ENCODE measurements around the gene ACSBG1.
A peak's percentile ranks its signal among the peaks of the same experiment; 100 is the strongest.

Gene ACSBG1

DNA sequence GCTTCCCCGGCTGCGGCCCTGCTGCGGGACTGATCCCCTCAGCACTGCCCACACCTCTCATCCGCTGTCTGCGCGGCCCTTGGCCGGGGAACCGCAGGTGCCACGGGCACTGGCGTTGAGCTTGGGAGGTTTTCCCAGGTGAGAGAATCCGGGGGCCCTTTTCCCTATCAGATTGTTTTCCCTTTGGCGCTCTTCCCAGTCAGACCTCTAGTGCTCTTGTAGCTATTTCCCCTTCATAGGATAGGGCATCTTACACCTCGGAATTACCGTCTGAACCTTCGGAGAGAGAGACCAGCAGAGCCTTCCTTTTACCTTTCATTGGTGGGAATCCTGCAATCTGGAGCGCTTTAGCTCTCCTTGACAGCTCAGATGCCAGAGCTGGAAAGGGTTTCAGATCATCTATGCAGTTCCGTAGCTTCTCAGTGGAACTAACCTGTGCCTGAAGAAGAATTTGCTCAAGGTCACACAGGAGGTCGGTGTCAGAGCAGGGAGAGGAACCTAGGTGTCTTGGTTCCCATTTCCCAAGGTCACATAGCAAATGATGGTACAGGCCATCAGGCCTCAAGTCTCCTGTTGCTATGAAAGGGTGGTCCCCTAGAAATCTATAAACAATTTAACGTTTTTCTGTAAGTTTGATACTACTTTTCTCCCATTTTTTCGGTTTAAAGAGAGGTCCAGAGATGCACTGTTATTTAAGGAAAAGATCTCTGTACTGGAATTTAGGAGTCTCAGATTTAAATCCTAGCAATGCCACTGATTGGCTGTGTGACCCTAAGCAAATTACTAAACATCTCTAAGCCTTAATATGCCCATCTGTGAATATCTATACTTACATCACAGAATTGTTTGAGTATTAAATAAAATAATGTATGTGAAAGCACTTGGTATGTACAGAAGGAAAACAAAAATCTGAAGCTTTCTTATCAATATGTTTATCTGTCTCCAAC is 84.3 kb downstream of the ACSBG1 start:
- TF ChIP-seq, protein P1, sequence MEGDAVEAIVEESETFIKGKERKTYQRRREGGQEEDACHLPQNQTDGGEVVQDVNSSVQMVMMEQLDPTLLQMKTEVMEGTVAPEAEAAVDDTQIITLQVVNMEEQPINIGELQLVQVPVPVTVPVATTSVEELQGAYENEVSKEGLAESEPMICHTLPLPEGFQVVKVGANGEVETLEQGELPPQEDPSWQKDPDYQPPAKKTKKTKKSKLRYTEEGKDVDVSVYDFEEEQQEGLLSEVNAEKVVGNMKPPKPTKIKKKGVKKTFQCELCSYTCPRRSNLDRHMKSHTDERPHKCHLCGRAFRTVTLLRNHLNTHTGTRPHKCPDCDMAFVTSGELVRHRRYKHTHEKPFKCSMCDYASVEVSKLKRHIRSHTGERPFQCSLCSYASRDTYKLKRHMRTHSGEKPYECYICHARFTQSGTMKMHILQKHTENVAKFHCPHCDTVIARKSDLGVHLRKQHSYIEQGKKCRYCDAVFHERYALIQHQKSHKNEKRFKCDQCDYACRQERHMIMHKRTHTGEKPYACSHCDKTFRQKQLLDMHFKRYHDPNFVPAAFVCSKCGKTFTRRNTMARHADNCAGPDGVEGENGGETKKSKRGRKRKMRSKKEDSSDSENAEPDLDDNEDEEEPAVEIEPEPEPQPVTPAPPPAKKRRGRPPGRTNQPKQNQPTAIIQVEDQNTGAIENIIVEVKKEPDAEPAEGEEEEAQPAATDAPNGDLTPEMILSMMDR (IDR thresholded peaks at IDR 0.05; ENCODE audit: insufficient read depth, low read length, poor library complexity, severe bottlenecking): no peak
- no peak for TF ChIP-seq EZH2phosphoT487 (conservative IDR thresholded peaks at IDR 0.05; ENCODE audit: low read length)
- Histone ChIP-seq H3K27ac (ENCODE audit: low read depth, low read length) (no peak overlapping the region), H3K36me3 (ENCODE audit: low read length) (no peaks in the 10 kb centered on the region), H3K4me3 (ENCODE audit: insufficient read depth, low read length, poor library complexity, severe bottlenecking) (peak overlapping the region; percentile 98), H3F3A (ENCODE audit: insufficient read depth) (0 out of 2 replicates have a peak, but pooled peaks cover 6% of the 10 kb centered on the region), H3K9me2 (replicated peaks; ENCODE audit: insufficient read depth, low read length) (no peaks in the 10 kb centered on the region), H3K79me2 (ENCODE audit: insufficient read depth, low read length) (peaks cover 26% of the 10 kb centered on the region; the same call in 1 of the 2 replicates), H3K4me2 (ENCODE audit: low read depth, low read length, poor library complexity, severe bottlenecking) (peak overlapping the region; percentile 55), H4K20me1 (ENCODE audit: low read depth, low read length) (no peaks in the 10 kb centered on the region), H2AFZ (ENCODE audit: low read depth, low read length, severe bottlenecking) (peak overlapping the region; percentile 54), H3K9me3 (ENCODE audit: insufficient read depth, low read length) (no peaks in the 10 kb centered on the region), H3K27me3 (ENCODE audit: low read length) (no peaks in the 10 kb centered on the region), H3K9ac (ENCODE audit: low read length) (peak overlapping the region; percentile 69)

DNA sequence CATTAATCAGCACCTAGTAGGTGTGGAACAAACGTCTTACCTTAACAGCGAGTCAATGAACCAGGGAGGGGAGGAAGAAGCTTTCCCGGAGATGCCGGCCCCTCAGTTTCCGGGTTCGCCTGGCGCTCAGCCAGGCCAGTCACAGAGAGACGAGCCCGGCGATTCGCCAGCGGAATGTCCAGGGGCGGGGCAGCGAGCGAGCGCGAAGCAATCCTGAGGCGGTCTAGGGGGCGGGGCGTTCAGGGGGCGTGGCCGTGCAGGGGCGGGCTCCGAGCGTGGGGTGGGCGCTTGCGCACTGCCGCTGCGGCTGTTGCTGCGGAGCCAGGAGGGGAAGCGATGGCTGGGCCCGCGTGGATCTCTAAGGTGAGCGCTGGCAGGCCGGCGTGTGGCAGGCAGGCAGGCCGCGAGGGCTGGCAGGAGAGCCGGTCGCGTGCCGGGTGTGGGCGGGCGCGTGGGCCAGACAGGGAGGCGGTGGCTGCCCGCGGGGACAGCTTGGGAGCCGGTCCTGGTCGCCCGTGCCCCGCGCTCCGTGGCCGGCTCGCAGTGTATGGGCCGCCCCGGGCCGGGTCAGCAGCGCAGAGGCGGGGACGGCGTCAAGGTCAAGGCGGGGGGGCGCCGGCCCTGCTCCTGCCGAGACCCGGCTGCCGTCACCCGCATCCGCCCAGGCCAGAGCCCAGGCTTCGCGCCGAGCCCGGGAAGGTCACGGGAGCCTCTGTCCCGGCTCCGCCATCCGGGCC is 85.1 kb downstream of the ACSBG1 start, which contains the start of gene IDH3A:
TSS of gene IDH3A (plus strand) at position 295 of the 737 bp plus-strand sequence. CDS start at position 337, 42 bp downstream.
- Histone ChIP-seq H3K4me3 (ENCODE audit: insufficient read depth, low read length, poor library complexity, severe bottlenecking) (peak within 1 kb of the TSS; percentile 98), H3K27me3 (ENCODE audit: low read length) (no peaks in the 10 kb centered on the region), H3K36me3 (ENCODE audit: low read length) (no peaks in the 10 kb centered on the region), H3K4me2 (ENCODE audit: low read depth, low read length, poor library complexity, severe bottlenecking) (peak within 1 kb of the TSS; percentile 70), H3K9ac (ENCODE audit: low read length) (peak within 1 kb of the TSS; percentile 69), H3K27ac (ENCODE audit: low read depth, low read length) (peak within 1 kb of the TSS; percentile 36; the same call in 1 of the 2 replicates), H4K20me1 (ENCODE audit: low read depth, low read length) (no peaks in the 10 kb centered on the region), H2AFZ (ENCODE audit: low read depth, low read length, severe bottlenecking) (peak within 1 kb of the TSS; percentile 76), H3K9me3 (ENCODE audit: insufficient read depth, low read length) (no peaks in the 10 kb centered on the region), H3F3A (ENCODE audit: insufficient read depth) (0 out of 2 replicates have a peak, but pooled peaks cover 6% of the 10 kb centered on the region), H3K9me2 (replicated peaks; ENCODE audit: insufficient read depth, low read length) (no peaks in the 10 kb centered on the region), H3K79me2 (ENCODE audit: insufficient read depth, low read length) (peaks cover 26% of the 10 kb centered on the region; the same call in 1 of the 2 replicates)
- TF ChIP-seq EZH2phosphoT487 (conservative IDR thresholded peaks at IDR 0.05; ENCODE audit: low read length): no peak
- TF ChIP-seq, protein P1 (IDR thresholded peaks at IDR 0.05; ENCODE audit: insufficient read depth, low read length, poor library complexity, severe bottlenecking): no peak

DNA sequence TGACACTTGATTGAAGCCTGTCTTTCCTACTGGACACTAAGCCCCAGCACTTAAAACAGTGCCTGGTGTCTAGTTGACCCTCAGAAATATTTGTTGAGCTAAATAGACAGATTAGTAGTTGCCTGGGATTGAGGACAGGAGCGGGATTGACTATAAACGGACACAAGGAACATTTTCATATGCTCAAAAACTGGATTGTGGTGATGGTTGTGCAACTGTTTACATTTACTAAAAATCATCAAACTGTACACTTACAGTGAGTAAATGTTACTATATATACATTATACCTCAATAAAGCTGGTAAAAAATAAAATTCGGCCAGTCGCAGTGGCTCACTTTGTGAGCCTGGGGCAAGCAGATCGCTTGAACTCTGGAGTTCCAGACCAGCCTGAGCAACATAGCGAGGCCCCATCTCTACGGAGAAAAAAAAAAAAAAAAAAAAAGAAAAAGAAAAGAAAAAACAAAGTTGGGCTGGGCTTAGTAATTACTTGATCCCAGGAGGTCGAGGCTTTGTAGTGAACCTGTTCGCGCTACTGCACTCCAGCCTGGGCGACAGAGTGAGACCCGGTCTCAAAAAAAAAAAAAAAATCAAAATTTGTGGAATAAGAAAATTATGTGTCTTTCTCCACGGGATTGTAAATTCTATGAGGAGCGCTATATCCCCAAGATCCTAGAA is 85.8 kb downstream of the ACSBG1 start:
- Histone ChIP-seq H3K4me3 (ENCODE audit: insufficient read depth, low read length, poor library complexity, severe bottlenecking) (peak overlapping the region; percentile 98), H3F3A (ENCODE audit: insufficient read depth) (0 out of 2 replicates have a peak, but pooled peaks cover 6% of the 10 kb centered on the region), H4K20me1 (ENCODE audit: low read depth, low read length) (no peaks in the 10 kb centered on the region), H3K9ac (ENCODE audit: low read length) (peak overlapping the region; percentile 69), H3K9me3 (ENCODE audit: insufficient read depth, low read length) (no peaks in the 10 kb centered on the region), H3K27me3 (ENCODE audit: low read length) (no peaks in the 10 kb centered on the region), H3K4me2 (ENCODE audit: low read depth, low read length, poor library complexity, severe bottlenecking) (peak overlapping the region; percentile 70), H2AFZ (ENCODE audit: low read depth, low read length, severe bottlenecking) (peak overlapping the region; percentile 76), H3K79me2 (ENCODE audit: insufficient read depth, low read length) (peaks cover 22% of the 10 kb centered on the region; the same call in 1 of the 2 replicates), H3K9me2 (replicated peaks; ENCODE audit: insufficient read depth, low read length) (no peaks in the 10 kb centered on the region), H3K36me3 (ENCODE audit: low read length) (no peaks in the 10 kb centered on the region), H3K27ac (ENCODE audit: low read depth, low read length) (peak overlapping the region; percentile 36; the same call in 1 of the 2 replicates)
- TF ChIP-seq, protein P1 (IDR thresholded peaks at IDR 0.05; ENCODE audit: insufficient read depth, low read length, poor library complexity, severe bottlenecking): no peak
- no peak for TF ChIP-seq EZH2phosphoT487 (conservative IDR thresholded peaks at IDR 0.05; ENCODE audit: low read length)

Measured in SU-DHL-6 (cell line).